PC-9 (cell line): ENCODE measurements around the gene EIF2S3.

Experiments
- EZH2 ChIP-seq: fragments of 200-600 bp; sonication (generic); IDR thresholded peaks from 2 replicates; pipeline ENCODE4 v1.8.0; 2017; ENCODE audit warnings: antibody characterized with exemption, low read depth
- TF ChIP-seq, protein P1 (sequence below): fragments of 200-600 bp; sonication (generic); conservative IDR thresholded peaks from 2 replicates; pipeline ENCODE4 v1.6.1; 2017; ENCODE audit warnings: mixed run types, antibody characterized with exemption, mild to moderate bottlenecking, moderate library complexity

DNA sequence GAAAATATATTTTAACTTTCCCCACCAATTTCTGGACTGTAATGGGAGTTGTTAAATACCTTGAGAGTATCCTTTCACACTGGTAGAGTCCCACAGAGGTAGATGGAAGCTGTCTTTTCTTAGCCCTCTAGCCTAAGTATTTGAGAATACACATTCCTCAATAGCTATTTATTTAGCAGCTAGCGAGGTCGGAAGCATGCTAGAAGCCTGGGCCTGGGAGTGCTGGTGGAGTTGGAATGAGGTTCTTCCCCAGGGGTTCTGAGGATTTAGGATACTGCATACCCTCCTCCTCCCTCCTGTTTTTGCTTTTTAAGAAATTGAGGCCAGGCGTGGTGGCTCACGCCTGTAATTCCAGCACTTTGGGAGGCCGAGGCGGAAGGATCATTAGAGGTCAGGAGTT lies 26.8 kb upstream of the EIF2S3 start:
- TF ChIP-seq, protein P1, sequence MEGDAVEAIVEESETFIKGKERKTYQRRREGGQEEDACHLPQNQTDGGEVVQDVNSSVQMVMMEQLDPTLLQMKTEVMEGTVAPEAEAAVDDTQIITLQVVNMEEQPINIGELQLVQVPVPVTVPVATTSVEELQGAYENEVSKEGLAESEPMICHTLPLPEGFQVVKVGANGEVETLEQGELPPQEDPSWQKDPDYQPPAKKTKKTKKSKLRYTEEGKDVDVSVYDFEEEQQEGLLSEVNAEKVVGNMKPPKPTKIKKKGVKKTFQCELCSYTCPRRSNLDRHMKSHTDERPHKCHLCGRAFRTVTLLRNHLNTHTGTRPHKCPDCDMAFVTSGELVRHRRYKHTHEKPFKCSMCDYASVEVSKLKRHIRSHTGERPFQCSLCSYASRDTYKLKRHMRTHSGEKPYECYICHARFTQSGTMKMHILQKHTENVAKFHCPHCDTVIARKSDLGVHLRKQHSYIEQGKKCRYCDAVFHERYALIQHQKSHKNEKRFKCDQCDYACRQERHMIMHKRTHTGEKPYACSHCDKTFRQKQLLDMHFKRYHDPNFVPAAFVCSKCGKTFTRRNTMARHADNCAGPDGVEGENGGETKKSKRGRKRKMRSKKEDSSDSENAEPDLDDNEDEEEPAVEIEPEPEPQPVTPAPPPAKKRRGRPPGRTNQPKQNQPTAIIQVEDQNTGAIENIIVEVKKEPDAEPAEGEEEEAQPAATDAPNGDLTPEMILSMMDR, result no peak
- TF ChIP-seq EZH2, result no peak
